ENCODE measurements around the gene RSRP1.
"Not testable (repeated sequence)": the region's sequence is repeated elsewhere in the genome, so short reads cannot be mapped to it uniquely, and the experiment has no call there.

The RSRP1 gene

DNA sequence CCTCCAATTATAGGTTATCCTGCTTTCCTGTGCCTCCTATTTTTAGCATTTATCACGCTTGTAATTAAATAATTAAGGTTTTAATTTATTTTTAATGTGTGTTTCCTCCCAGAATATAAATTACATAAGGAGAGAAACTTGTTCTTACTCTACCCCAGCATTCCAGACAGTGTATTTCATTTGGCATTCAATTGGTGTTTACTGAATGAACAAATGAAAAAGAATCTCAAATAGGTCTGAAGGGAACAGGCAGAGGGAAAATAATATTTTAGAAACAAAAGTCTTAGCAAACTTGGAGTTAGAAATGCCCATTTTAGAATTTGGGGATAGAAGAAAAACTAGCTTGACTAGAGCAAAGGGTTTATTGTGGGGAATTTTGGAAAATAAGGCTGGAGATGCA lies 9.9 kb upstream of the RSRP1 start:
- no peak for DNase-seq (ENCODE audit: low read depth in 1 of 2, low spot score in 1 of 2)

DNA sequence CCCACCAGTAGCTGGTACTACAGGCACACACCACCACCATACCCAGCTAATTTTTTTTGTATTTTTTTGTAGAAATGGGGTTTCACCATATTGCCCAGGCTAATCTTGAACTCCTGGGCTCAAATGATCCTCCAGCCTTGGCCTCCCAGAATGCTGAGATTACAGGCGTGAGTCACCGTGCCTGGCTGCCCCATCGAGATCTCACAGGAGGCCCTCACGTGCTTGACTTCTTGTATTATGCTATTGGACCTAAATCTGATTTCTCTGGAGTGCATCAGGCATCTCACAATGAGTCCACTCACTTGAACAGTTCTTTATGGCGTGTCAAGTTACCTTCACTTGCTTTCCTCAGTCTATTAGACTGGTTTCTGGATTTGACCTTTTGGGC lies 9.3 kb upstream of the RSRP1 start:
- DNase-seq (ENCODE audit: low read depth in 1 of 2, low spot score in 1 of 2), result no peak

DNA sequence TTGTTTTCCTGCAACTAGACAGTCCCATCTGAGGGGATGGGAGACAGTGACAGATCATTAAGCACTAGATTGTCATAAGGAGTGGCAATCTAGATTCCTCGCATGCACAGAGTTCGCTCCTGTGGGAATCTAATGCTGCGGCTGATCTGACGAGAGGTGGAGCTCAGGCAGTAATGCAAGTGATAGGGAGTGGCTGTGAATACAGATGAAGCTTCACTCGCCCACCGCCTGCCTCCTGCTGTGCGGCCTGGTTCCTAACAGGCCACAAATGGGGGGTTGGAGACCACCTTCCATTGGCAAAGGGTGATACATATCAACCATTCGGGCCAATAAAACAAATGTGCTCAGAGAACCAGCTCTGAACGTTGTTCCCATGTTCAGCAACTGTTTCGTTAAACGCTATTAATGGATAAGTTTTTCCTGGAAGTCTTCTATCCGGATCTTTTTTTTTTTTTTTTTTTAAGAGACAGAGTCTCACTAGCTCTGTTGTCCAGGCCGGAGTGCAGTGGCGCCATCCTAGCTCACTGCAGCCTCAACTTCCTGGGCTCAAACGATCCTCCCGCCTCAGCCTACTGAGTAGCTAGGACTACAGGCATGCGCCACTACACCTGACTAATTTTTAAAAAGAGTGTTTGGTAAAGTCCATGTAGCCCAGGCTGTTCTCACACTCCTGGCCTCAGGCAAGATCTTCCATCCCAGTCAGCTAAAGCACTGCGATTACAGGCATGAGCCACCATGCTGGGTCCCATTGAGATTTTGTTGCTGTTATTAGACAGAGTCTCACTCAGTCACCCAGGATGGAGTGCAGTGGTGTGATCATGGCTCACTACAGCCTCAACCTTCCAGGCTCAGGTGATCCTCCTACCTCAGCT lies 8.7 kb upstream of the RSRP1 start:
- no peak for DNase-seq (ENCODE audit: low read depth in 1 of 2, low spot score in 1 of 2)

DNA sequence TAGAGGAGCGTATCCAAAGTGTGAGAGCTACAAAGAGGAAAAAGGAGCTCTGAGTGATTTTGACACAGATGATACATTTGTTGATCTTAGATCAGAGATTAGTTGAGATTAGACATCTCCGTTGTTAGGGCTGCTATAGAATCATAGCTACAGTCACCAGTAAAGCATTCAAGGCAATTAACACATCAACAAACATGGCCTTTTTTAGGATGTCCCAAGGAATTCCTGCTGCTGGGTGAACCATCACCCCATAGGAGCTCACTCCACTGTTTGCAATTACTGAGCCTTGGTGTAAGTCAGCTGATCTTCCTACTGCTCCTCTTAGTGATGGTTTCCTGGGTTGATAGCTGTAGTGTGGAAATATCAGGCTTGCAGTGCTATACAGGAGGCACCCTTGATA lies 6.7 kb upstream of the RSRP1 start:
- DNase-seq (ENCODE audit: low read depth in 1 of 2, low spot score in 1 of 2), result no peak

DNA sequence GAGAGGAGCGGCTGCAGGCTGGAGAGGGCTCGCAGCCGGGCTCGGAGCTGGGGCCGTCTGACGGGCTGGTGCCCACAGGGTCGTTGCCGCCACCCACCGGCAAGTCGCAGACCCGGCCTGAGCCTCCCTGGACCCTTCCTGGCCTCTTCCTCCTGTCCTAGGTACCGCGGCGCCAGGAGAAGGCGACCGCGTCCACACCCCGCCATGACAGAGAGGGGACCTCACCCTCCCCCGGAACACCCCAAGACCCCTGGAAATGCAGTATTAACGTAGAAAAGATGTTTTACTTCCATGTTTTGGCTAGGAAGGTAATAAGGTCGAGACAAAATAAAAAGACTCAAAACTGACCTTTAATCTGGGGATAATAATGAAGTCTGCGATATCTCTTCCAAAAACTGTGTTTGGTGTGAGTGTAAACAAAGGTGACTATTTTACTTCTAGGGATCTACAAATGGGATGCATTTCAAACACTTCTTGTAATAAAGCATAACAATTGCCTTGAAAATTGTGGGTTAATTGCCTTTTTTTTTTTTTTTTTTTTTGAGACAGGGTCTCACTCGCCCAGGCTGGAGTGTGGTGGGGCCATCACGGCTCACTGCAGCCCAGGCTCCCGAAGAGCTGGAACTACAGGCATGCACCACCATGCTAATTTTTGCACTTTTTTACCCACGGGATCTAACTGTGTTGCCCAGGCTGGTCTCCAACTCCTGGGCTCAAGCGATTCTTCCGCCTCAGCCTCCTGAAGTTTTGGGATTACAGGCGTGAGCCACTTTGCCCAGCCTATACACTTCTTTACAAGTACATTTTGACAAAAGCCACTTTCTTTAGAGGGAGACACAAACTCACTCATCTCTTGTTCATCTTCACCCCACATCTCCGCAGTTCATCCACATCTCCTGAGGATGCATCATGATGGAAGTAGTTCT lies 838 bp upstream of the RSRP1 start:
- DNase-seq (ENCODE audit: low read depth in 1 of 2, low spot score in 1 of 2), result no peak

DNA sequence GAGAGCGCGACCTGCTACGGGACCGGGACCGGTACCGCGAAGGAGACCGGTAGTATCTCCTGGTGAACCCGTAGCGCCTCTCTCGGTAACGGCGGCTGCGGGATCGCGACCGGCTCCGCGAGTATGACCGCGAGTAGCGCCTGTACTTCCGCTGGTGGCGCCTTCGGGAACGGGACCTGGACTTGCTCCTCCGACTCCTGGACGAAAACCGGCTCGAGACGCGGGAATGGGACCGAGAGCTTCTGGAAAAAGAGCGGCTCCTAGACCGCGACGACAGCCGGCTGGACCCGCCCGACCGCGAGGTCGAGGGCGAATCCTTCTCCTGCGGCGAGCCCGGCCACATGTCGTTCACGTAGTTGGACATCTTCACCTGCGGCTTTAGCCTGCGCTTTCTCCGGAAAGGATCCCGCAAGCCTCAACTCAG lies 642 bp downstream of the RSRP1 start:
- peak in 1 of 2 donors; percentile 15 for DNase-seq (ENCODE audit: low read depth in 1 of 2, low spot score in 1 of 2)

DNA sequence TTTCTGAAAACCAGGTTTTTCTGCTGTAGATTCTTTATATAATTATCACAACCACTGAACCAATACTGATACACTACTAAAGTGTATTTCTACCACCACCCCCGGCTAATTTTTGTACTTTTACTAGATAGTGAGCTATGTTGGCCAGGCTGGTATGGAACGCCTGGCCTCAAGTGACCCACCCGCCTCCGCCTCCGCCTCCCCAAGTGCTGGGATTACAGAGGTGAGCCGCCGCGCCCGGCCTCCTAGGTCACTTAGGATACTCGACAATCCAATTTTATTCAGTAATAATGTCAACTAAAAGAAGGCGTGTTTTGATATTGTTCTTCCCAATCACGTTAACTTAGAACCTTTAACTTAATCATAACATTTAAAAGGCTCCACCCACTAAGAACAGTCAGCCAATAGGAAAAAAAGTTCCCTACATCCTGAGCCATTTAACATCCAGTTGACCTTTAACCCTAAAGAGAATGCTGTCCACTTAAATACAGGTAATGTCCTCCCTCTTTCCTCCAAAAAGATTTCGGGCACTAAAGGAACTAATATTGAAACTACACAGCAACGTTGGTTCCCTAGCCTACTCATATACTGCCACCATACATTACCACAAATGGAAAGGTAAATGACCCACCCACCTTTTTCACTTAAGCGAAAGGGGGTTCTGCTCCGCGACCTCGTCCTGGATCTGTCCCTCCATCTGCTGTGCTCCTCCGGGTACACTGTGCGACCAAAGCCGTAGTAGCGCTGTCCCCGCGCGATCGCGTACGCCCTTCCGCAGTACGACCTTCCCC lies 1.2 kb downstream of the RSRP1 start:
- no peak for DNase-seq (ENCODE audit: low read depth in 1 of 2, low spot score in 1 of 2)

DNA sequence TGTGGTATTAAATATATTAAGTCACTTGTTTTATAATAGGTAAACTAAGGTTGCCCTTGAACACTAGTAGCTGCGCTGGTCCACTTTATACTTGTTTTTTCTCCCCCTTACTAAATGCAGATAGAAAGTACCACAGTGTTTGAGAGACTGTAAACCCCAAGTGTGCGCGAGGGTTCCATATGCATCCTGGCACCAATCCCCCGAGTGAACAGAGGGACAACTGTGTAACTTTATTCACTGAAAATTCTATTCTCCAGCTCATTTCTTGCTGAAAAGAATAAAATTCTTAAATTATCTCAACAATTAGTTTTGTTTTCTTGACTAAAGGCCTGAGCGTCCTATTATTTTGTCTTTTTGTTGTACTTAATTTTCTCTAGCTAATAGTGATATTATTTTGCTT lies 1.9 kb downstream of the RSRP1 start:
- DNase-seq (ENCODE audit: low read depth in 1 of 2, low spot score in 1 of 2), result no peak

DNA sequence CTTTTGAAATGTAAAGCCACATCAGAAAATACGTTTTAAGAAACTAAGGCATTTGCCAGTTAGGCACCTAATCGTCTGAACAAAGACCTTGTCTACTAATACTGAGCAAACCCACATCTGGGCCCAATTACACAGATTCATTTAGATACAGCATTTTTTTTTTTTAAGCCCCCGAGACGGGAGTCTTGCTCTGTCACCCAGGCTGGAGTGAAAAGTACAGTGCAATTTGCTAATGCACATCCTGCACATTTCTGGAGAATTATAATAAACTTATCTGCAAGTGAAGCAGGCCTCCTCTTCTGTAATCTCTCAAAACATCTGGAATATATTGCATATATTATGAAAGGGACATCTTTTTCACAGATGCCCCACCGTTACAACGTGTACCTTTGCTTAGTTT lies 3.3 kb downstream of the RSRP1 start:
- DNase-seq (ENCODE audit: low read depth in 1 of 2, low spot score in 1 of 2), result no peak

DNA sequence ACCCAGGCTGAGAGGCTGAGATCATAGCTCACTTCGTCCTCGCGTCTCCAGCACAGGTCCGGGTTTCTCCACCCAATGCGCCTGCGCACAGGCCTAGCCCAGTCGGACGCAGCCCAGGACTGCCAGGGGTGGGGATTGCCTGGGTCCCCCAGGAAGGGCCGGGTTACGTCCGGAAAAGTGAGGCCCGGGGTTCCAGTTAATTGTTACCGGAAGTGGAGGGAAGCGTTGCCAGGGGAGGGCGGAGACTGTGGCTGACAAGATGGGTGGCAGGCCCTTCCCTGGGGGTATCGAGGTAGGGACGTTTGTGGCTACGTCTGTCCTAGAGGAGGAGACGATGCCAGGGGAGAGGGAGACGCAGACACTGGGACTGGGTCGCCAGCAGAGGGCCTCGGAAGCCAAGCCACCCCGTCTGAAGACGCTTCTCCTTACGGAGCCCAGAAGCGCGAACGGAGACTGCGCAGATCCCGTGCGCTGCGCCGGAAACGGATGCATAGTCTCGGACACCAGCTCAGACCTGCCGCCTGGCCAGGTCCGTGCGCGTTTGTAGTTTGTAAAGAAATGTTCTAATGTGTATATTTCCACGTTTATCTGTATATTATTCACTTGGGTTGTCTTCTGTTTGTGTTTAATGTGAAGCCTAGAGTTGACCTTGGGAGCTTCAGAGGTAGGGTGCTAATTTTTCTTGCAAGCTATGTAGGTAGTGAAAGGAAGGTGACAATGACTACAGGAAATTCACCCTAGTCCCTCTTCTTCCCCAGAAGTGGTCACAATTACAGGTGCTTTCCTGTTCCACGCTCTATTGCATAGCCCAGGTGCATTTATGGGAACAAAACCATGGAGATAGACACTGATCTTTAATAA lies 7.3 kb downstream of the RSRP1 start:
- DNase-seq (ENCODE audit: low read depth in 1 of 2, low spot score in 1 of 2), result peak; percentile 74 to 78

DNA sequence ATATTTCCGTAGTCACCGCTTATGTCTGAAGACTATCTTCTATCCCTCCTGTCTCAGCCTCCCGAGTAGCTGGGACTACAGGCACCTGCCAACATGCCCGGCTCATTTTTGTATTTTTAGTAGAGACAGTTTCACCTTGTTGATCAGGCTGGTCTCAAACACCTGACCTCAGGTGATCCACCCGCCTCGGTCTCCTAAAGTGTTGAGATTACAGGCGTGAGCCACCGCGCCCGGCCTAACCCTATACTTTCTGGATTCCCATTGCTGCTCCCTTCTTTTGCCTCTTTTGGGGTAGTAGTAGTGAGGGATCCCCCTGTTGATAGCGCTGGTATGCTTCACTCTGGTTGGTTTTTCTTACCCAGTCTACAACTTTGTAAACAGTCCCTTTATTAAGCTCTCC lies 9.2 kb downstream of the RSRP1 start:
- no peak for DNase-seq (ENCODE audit: low read depth in 1 of 2, low spot score in 1 of 2)

DNA sequence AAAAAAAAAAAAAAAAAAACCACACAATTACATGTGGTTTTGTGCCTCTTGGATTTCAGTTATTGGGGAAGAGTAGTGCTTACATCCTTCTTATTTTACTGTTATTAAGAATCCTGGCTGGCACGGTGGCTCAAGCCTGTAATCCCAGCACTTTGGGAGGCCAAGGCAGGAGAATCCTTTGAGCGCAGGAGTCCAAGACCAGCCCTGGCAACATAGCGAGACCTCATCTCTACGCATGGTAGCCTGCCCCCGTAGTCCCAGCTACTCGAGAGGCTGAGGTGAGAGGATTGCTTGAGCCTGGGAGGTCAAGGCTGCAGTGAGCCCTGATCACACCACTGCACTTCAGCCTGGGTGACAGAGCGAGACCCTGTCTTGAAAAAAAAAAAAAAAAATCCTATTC lies 11.0 kb downstream of the RSRP1 start:
- not testable (repeated sequence) for DNase-seq (ENCODE audit: low read depth in 1 of 2, low spot score in 1 of 2)

DNA sequence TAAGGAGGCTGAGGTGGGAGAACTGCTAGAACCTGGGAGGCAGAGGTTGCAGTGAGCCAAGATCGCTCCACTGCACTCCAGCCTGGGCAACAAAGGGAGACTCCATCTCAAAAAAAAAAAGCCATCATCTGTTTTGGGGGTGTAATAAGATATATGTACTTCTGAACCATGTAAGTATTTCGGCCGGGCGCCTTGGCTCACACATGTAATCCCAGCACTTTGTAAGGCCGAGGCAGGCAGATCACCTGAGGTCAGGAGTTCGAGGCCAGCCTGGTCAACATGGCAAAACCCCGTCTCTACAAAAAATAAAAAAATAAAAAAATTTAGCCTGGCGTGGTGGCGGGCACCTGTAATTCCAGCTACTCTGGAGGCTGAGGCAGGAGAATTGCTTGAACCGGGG lies 11.8 kb downstream of the RSRP1 start:
- not testable (repeated sequence) for DNase-seq (ENCODE audit: low read depth in 1 of 2, low spot score in 1 of 2)

DNA sequence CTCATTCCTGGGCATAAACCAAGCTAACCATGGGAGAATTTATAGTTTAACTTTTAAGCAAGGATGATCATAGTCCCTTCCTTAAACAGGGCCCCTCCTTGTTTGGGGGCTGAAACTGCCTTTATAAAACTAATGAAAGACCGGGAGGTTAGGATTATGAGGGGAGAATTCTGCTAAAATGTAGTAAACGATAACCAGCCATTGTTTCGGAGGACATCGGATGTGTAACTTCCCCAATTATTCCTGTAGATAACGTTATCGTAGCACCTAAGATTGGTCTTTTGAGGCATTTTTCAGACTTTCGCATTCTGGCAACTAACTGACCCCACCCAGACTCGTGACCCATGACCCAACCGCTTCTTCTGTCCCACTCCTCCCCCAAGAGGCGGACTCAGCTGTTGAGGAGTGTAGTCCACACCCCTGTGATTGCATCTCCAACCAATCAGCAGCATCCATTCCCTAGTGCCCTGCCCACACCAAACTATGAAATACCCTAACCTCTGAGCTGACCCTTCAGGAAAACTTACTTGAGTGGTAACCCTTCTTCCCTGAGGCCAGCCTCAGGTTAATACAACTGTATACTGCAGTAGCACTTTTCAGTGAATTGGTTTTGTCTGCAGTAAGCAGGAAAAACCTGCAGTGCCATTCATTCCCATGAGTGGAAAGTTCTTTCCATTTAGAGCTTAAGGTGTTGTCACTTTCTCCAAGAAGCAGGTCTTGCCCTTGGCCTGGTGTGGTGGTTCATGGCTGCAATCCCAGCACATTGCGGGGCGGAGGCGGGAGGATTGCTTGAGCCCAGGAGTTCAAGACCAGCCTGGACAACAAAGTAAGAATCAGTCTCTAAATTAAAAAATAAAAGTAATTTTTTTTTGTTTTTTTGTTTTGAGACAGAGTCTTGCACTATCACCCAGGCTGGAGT lies 14.1 kb downstream of the RSRP1 start:
- no peak for DNase-seq (ENCODE audit: low read depth in 1 of 2, low spot score in 1 of 2)

DNA sequence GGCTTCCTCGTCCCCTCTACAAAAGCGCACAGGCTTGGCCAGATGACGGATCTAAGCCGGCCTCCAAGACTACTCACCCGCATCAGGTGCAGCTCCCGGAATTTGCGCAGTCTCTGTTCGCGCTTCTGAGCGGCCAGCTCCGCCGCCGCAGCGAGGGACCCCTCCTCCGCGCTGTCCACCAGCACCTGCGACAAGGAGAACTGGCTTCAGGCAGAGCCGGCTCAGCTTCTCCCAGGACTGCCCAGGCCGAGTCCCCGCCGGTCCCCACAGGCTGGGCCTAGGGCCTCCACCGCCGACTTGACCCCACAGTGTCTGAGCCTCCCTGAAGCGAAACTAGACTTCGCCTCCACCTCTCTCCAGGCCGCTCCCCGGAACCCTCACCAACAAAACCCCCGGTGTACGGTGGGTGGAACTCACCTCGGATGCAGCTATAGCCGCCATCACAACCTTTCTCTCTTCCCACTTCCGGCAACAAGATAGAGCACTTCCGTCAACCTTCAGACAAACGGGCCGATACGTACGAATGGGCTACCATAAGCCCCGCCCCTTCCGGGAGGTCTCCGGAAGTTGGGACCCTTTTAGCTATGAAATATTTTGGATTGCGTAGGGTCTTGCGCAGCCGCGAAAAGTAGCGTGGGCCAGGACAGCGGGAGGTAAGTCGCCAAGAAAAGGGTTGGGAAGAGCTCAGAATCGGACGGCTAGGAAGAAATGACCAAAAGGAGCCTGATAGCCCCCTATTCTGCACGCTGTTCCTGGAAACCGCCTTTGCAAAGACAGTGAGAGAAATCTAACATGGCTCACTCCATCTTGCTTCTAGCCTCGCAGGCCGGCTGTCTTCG lies 15.0 kb downstream of the RSRP1 start, which contains the start of gene SYF2:
Gene SYF2, minus strand, starts transcription at position 476 of the 839 bp plus-strand sequence. Its CDS starts 35 bp downstream, at position 441.
- peak; percentile 72 to 76 for DNase-seq (ENCODE audit: low read depth in 1 of 2, low spot score in 1 of 2)

DNA sequence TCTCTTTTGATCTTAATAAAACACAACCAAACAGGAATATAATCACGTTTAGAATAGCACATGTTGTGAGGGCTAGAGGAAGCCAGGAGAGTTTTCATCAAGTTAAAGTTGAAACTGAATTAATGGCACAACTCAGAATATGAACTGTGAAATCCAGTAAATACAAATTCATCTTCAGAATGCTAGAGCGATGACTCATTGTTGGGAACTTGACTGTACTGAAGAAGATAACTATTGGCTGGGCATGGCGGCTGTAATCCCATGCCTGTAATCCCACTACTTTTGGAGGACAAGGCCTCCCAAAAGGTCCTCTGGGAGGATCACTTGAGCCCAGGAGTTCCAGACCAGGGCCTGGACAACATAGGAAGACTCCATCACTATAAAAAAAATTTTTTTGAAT lies 23.8 kb downstream of the RSRP1 start:
- DNase-seq (ENCODE audit: low read depth in 1 of 2, low spot score in 1 of 2), result no peak

DNA sequence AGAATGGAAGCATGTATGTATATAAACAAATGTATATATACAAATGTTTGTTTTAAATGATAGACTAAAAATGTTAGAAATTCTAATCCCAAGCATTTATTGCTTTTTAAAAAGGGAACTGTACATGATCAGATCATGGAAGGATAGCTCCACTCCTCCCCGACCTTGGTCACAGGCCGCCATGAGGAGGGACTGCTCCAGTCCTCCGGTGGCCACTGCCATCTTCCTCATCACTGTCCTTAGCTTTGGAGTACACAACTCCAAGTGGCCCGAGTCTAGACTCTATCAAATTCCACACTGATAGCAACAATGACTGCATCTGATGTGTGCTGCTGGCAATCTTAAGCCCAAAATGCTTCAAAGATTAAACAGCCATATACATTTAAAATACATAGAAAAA lies 24.6 kb downstream of the RSRP1 start:
- DNase-seq (ENCODE audit: low read depth in 1 of 2, low spot score in 1 of 2), result no peak

DNA sequence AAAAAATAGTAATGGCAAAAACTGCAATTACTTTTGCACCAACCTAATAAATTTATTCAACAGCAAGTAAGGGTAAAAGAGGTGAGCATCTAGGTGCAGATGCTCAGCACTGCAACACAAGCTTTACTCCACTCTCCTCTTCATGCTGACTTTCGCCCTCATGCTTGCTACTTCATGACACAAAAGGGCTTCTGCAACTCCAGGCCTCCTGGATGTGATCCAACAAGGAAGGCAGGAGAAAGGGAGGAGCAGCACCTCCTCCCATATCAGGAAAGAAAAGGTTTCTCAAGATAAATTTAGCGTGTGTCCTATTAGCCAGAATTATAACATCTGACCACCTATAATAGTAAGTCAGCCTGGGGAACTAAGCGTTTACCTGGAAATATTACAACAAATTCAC lies 26.6 kb downstream of the RSRP1 start:
- DNase-seq (ENCODE audit: low read depth in 1 of 2, low spot score in 1 of 2), result no peak

Measured in stimulated activated CD4-positive, alpha-beta T cell treated with anti-CD3 and anti-CD28 coated beads, Interleukin-15, amount 100 ng/mL, for 1 hour (primary cell).